DMS79 treated with DMSO at 0.1 percent for 48 hours (cell line): ENCODE results near the gene TAGAP.
A peak's percentile ranks its signal among the peaks of the same experiment; 100 is the strongest.

ENCODE experiments used
- DNase-seq: peaks from one replicate; lab custom pipeline; 2025; lab: John Stamatoyannopoulos, UW

TAGAP gene

GRCh38 chr6:159044899-159045727 is at the start of gene TAGAP:
TAGAP (minus strand) TSS chr6:159044991; CDS start chr6:159044146, 845 bp downstream.
- DNase-seq = peak; percentile 7

- no peak for DNase-seq
Observed at GRCh38 chr6:159093609-159094443, 49.0 kb upstream of the TAGAP start.

GRCh38 chr6:159092631-159093030 is 47.8 kb upstream of the TAGAP start:
- no peak for DNase-seq

- no peak for DNase-seq
Observed at GRCh38 chr6:159090530-159091480, 46.0 kb upstream of the TAGAP start.

- DNase-seq = no peak
Observed at GRCh38 chr6:159089909-159090308, 45.1 kb upstream of the TAGAP start.

- DNase-seq = no peak
Observed at GRCh38 chr6:159089443-159089842, 44.7 kb upstream of the TAGAP start.

- DNase-seq = no peak
Observed at GRCh38 chr6:159086033-159086618, 41.3 kb upstream of the TAGAP start.

GRCh38 chr6:159085396-159085895 is 40.7 kb upstream of the TAGAP start:
- DNase-seq = no peak

- no peak for DNase-seq
Observed at GRCh38 chr6:159084493-159085091, 39.8 kb upstream of the TAGAP start.

- no peak for DNase-seq
Observed at GRCh38 chr6:159083146-159083545, 38.4 kb upstream of the TAGAP start.

GRCh38 chr6:159082039-159082815 is 37.4 kb upstream of the TAGAP start:
- no peak for DNase-seq

GRCh38 chr6:159080217-159080976 is 35.6 kb upstream of the TAGAP start:
- no peak for DNase-seq

- no peak for DNase-seq
Observed at GRCh38 chr6:159079367-159079766, 34.6 kb upstream of the TAGAP start.

GRCh38 chr6:159077123-159077522 is 32.3 kb upstream of the TAGAP start:
- no peak for DNase-seq

GRCh38 chr6:159075506-159076228 is 30.9 kb upstream of the TAGAP start:
- no peak for DNase-seq

- no peak for DNase-seq
Observed at GRCh38 chr6:159074876-159075275, 30.1 kb upstream of the TAGAP start.

GRCh38 chr6:159074120-159074684 is 29.4 kb upstream of the TAGAP start:
- DNase-seq = no peak
